ENCODE data around the gene GABRG3. TPM values are rescaled to one million over a fixed set of nuclear protein-coding genes. Genes with fewer than 3 reads are reported as not detected.

GABRG3 gene
- total and polyA plus RNA-seq, 9 of the 15 experiments (the other 6 are each of a cell fraction or from before 2014, with no cell fraction given): 4.0 to 15.1 (median 11.2) TPM

GRCh38 chr15:27057904-27058645 lies 87.1 kb downstream of the GABRG3 start (continued):
- TF ChIP-seq BRF2 (IDR thresholded peaks at IDR 0.05; ENCODE audit: borderline replicate concordance, insufficient read depth, insufficient read length) (no peak), ZNF699 (CRISPR knock-in tag; IDR thresholded peaks at IDR 0.05; ENCODE audit: insufficient replicate concordance) (no peak), HDAC2 (IDR thresholded peaks at IDR 0.05) (no peak), ZHX1 (conservative IDR thresholded peaks at IDR 0.05; ENCODE audit: low read length) (no peak), CBFB (CRISPR knock-in tag; IDR thresholded peaks at IDR 0.05) (no peak), ZNF77 (CRISPR knock-in tag; IDR thresholded peaks at IDR 0.05) (no peak)
- TF ChIP-seq, protein P1, sequence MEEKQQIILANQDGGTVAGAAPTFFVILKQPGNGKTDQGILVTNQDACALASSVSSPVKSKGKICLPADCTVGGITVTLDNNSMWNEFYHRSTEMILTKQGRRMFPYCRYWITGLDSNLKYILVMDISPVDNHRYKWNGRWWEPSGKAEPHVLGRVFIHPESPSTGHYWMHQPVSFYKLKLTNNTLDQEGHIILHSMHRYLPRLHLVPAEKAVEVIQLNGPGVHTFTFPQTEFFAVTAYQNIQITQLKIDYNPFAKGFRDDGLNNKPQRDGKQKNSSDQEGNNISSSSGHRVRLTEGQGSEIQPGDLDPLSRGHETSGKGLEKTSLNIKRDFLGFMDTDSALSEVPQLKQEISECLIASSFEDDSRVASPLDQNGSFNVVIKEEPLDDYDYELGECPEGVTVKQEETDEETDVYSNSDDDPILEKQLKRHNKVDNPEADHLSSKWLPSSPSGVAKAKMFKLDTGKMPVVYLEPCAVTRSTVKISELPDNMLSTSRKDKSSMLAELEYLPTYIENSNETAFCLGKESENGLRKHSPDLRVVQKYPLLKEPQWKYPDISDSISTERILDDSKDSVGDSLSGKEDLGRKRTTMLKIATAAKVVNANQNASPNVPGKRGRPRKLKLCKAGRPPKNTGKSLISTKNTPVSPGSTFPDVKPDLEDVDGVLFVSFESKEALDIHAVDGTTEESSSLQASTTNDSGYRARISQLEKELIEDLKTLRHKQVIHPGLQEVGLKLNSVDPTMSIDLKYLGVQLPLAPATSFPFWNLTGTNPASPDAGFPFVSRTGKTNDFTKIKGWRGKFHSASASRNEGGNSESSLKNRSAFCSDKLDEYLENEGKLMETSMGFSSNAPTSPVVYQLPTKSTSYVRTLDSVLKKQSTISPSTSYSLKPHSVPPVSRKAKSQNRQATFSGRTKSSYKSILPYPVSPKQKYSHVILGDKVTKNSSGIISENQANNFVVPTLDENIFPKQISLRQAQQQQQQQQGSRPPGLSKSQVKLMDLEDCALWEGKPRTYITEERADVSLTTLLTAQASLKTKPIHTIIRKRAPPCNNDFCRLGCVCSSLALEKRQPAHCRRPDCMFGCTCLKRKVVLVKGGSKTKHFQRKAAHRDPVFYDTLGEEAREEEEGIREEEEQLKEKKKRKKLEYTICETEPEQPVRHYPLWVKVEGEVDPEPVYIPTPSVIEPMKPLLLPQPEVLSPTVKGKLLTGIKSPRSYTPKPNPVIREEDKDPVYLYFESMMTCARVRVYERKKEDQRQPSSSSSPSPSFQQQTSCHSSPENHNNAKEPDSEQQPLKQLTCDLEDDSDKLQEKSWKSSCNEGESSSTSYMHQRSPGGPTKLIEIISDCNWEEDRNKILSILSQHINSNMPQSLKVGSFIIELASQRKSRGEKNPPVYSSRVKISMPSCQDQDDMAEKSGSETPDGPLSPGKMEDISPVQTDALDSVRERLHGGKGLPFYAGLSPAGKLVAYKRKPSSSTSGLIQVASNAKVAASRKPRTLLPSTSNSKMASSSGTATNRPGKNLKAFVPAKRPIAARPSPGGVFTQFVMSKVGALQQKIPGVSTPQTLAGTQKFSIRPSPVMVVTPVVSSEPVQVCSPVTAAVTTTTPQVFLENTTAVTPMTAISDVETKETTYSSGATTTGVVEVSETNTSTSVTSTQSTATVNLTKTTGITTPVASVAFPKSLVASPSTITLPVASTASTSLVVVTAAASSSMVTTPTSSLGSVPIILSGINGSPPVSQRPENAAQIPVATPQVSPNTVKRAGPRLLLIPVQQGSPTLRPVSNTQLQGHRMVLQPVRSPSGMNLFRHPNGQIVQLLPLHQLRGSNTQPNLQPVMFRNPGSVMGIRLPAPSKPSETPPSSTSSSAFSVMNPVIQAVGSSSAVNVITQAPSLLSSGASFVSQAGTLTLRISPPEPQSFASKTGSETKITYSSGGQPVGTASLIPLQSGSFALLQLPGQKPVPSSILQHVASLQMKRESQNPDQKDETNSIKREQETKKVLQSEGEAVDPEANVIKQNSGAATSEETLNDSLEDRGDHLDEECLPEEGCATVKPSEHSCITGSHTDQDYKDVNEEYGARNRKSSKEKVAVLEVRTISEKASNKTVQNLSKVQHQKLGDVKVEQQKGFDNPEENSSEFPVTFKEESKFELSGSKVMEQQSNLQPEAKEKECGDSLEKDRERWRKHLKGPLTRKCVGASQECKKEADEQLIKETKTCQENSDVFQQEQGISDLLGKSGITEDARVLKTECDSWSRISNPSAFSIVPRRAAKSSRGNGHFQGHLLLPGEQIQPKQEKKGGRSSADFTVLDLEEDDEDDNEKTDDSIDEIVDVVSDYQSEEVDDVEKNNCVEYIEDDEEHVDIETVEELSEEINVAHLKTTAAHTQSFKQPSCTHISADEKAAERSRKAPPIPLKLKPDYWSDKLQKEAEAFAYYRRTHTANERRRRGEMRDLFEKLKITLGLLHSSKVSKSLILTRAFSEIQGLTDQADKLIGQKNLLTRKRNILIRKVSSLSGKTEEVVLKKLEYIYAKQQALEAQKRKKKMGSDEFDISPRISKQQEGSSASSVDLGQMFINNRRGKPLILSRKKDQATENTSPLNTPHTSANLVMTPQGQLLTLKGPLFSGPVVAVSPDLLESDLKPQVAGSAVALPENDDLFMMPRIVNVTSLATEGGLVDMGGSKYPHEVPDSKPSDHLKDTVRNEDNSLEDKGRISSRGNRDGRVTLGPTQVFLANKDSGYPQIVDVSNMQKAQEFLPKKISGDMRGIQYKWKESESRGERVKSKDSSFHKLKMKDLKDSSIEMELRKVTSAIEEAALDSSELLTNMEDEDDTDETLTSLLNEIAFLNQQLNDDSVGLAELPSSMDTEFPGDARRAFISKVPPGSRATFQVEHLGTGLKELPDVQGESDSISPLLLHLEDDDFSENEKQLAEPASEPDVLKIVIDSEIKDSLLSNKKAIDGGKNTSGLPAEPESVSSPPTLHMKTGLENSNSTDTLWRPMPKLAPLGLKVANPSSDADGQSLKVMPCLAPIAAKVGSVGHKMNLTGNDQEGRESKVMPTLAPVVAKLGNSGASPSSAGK (IDR thresholded peaks at IDR 0.05): no peak
- TF ChIP-seq, protein P2, sequence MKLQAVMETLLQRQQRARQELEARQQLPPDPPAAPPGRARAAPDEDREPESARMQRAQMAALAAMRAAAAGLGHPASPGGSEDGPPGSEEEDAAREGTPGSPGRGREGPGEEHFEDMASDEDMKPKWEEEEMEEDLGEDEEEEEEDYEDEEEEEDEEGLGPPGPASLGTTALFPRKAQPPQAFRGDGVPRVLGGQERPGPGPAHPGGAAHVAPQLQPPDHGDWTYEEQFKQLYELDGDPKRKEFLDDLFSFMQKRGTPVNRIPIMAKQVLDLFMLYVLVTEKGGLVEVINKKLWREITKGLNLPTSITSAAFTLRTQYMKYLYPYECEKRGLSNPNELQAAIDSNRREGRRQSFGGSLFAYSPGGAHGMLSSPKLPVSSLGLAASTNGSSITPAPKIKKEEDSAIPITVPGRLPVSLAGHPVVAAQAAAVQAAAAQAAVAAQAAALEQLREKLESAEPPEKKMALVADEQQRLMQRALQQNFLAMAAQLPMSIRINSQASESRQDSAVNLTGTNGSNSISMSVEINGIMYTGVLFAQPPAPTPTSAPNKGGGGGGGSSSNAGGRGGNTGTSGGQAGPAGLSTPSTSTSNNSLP (IDR thresholded peaks at IDR 0.05; ENCODE audit: borderline replicate concordance, low read depth, low read length): no peak

All from K562 (cell line).